ENCODE measurements around the gene RAD51B.

RAD51B gene

DNA sequence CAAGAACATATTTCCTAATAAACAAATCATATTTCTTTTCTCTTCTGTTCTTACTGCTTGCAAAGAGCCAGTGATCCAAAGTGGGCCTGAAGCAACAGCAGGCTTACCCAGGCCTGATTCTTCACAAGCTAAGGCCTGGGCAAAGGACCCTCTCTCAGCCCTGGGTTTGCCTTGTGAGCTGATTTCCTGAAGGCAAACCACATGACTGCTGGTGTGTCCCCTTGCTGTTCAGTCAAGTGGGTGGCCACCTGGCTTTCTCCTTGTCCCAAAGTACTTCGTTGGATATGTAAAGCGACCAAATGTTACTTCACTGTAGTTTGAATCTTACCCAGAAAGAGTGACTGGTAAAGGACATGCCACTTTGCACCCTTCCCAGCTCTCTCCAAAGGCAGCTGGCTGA, 580.4 kb downstream of the RAD51B start:
- no peak for DNase-seq

DNA sequence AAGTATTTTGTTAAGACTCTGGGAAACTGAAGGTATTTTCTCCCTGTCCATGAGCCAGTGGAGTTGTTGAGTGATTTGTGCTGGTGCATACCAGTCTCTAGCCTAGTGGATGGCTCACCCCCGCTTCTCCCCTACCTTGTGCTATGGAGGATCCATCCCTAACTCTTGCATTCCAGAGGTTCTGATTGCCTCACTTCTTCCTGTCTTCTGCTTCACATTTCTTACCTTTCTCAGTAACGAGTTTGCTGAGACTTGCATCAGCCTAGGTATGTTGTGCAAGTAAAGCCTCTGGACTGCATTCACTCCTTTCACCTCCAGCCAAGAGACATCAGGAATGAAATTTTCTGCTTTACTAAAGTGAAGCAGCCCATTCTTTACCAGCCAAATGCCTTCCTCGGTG, 581.7 kb downstream of the RAD51B start:
- DNase-seq: no peak

DNA sequence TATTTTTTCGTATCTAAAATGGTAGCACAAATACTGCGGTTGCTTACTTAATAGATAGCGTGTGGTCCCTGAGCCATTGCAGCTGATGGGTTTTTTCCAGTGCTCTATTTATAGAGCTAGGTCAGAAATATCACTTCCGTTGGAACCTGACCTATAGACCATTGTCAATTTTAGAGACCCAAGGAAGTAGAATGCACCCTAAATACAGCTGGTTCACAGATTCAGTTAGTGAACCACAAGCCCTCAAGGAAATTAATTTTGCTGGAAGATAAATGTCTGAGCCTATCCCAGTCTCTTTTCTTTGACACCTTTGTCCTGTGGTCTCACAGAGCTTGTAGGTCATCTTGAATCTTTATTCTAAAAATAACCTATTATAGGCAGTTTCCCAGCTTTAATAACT, 582.3 kb downstream of the RAD51B start:
- no peak for DNase-seq

DNA sequence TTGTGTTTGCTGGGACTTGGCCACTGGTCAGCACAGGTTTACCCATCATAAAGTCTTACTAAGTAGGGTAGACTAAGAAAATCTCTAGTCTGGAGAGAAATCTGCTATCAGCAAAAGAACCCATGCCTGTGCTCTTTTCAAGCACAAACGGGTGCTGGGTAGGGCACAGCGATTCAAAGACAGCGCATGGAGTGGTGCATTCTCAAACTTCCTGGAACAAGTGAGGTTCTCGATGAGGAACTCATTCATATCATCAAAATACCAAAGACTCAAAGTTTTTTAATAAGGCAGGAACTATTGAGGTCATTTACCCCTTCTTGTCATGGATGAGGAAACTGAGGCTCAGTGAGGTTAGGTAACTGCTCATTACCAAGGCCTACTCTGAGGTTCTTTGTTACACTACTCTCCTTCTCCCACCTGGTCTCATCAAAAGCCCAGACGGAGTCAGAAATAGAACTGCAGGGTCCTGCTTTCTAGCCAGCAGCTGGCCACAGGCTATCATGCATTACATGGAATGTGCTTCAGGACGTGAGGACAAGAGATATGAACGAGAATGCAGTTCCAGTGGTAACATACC, 583.0 kb downstream of the RAD51B start:
- no peak for DNase-seq

DNA sequence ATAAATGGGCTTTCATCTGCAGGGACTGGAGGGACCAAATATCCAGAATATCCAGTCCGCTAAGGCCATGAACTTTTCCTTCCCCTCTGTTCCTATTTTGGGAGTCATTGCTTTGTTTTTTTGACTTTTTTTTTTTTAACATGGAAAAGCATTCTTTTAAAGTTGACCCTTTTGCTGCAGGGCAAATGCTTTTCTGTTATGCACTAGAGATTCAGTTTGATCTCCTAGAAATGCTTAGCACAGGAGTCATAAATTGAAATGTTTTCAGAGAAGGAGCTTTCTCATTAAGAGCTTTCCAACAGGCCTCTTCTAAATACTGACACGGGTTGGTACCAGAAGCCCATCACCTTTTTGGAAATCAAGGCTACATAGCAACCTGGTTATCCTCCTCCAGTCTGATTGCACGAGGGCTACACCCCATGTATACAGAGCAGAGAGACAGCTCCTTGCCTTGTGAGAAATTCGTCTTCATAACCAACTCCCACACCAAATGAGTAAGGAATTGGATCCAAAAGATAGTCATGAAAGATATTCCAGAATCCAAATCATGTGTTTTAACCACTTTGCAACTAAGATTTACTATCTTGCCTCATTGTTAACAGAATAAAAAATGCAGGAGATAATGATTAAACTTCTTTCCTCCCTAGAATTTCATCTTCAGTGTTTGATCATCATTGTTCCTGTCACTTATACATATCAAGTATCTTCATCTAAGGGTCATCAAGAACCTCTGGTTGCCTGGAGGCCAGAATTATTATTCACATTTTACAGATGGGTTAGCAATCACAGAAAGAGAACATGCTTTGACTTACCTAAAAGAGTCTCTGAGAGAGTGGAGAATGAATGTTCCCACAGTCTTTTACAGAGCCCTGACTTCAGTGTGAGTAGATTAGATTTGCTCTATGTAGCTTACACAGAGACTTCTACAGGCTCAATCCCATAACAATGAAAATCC, 583.9 kb downstream of the RAD51B start:
- DNase-seq: peak; percentile 61

DNA sequence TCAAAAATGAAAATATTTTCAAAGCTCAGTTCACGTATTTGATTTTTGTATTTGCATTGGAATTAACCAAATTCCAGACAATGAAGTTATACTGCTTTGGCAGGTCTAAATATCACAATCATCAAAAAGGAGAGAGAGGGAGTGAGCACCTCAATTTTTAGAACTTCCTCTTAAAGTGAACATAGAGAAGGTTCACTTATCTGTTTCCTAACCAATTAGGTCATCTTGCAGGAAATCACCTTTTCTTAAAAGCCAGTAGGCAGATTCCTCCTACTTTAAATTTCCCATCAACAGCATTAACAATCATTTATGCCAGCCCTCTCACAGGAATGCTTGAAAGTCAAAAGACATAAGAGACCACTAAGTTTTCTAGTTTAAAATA, 584.6 kb downstream of the RAD51B start:
- no peak for DNase-seq

DNA sequence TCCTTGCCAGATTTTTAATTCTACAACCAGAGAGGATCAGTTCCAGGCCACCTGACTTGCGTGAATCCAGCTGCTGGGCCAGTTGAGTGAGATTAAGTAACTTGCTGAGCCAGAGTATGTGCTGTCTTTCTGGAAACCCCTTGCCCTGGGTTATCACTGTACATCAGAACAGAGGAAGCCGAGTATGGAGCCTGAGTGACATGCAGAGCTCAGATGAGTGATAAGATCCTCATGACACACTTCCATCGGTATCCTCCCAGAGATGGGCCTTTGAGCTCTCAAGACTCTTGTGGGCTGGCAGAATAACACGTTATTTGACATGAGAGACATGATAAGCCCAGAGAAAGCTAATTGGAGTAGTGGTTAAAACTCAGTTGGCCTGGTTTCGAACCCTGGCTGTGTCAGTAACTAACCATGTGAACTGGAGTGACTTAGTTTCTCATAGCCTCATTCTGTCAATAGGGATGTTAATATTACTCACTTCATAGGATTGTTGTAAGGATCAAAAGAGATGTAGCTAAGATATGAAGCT, 585.1 kb downstream of the RAD51B start:
- DNase-seq: peak; percentile 33

DNA sequence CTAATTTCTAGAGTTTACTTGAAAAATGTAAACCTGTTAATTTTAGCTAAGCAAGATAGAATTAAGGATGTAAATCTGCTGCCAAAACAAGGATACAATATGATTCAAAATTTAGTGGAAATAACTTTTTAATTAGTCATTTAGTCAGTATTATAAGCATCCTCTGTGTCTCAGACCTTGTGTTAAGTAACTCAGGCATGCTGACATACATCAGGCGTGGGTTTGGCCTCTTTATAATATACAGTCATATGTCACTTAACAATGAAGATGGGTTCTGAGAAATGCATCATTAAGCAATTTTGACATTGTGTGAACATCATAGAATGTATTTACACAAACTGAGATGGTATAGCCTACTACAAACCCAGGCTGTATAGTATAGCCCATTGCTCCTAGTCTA, 586.4 kb downstream of the RAD51B start:
- peak; percentile 73 for DNase-seq

DNA sequence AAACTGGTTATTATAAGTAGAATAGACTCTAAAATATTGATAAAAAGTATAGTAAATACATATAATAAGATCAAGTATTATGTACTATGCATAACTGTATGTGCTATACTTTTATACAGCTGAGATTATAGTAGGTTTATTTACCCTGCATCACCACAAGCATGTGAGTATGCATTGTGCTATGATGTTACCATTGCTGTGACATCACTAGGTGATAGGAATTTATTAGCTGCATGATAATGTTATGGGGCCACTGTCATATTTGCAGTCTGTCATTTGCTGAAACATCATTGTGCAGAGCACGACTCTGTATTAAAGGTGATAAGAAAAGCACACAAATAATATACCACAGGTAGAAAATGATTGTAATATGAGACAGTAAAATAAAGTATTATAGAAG, 587.7 kb downstream of the RAD51B start:
- no peak for DNase-seq

DNA sequence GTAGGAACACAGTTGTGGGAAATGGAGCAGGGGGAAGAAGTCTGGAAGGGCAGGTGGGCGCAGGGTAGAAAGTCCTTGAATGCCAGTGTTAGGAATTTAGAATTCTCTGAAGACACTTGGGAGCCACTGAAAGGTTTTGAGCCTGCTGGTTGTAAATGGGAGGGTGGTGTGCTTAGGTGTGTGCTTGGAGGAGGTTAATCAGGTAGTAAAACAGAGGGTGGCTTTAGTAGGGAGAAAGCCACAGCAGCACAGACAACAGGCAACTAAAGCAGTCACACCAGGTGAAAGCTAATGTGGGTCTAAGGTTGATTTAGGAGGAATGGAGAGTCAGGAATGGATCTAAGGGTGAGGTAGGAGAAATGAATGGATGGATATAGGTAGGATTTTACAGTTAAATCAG, 588.2 kb downstream of the RAD51B start:
- DNase-seq: no peak

DNA sequence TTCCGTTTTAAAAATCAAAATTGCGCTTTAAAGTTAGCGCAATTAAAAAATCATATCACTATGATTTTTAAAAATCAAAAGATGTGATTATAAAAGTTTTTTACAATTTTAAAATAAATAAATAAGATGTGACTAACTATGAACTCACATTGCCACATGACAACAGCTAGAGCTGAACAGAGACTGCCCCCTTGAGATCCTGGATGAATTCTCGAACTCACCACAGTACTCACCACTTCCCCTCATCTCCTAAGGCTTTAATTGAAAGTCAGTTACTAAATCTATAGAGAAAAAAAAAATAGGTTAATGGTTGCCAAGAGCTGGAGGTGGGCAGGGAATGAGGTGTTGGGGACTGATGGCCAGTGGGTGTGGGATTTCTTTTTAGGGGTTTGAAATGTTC, 589.1 kb downstream of the RAD51B start:
- peak; percentile 43 for DNase-seq

DNA sequence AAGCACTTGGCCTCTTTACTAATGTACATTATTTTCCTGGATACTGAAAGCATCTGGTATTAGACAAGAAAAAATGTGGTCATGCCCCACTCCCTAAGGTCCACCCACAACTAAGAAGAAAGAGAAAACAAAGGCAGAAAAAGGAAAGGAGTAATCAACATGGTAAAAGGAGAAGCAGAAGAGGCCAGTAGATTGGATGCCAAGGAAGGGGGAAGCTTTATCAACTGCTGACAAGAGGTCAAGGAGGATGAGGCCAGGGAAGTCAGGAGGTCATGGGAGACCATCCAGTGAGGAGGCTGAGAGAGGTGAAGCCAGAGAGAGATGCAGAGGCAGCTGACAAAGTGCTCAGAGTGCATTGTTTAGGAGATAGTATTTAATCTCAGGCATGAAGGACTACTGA, 589.8 kb downstream of the RAD51B start:
- no peak for DNase-seq

DNA sequence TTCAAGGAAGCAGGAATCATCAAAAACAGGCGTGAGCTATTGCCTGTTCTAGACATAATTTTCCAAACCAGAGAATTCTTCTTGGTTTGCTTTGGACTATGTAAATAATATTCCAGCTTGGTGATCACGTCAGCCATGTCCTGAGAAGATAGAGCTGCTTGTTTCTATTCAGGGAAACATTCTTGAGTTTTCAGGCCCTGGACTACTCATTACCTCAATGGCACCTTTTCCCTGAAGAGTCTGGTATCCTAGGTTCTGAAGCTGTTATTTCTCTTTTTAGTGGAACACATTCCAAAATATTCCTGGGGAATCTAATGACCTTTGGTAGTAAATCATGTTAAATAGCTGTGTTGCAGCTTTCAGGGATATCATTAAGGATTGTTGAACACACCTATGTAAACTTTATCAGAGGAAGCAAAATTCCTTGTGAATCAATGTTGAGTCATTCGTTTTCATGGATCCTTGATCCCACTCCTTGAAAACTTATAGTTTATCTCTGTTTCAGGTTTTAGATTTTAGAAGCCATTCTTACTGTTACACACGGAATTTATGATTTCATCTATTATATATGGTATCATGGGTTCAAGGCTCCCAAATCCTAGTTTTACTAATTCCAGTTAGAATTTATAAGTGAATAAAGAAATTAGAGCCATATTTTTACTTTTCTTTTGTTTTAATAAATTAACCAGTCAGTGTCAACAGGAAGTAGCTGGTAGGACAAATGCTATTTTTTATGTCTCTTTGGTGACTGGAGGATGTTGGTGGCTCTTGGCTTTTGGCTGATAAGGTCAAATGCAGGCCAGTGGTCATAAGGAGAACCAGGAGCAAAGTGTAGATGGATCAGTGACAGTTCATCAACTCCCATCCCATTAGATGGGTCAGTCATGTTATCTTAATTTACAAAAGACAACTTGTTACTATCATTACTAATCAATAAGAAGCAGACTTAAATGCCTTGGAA, 593.2 kb downstream of the RAD51B start:
- DNase-seq: no peak

DNA sequence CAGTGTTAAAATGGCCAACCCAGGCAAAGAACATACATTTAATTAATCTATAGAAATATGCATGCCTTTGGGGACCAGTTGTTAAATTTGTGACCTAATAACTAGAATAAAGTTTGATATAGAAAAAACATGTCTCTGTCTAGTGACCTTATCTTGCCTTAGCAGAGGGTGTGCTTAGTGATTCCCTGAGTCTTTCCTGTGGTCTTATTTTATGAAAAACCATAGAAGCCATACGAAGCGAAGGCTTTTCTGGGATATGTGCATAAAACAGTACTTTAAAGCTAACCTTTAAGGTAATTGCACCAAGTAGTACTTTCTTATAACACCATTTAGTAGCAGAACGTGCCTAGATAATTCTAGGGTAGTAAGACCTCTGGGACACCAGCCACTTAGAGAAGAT, 593.9 kb downstream of the RAD51B start:
- no peak for DNase-seq

DNA sequence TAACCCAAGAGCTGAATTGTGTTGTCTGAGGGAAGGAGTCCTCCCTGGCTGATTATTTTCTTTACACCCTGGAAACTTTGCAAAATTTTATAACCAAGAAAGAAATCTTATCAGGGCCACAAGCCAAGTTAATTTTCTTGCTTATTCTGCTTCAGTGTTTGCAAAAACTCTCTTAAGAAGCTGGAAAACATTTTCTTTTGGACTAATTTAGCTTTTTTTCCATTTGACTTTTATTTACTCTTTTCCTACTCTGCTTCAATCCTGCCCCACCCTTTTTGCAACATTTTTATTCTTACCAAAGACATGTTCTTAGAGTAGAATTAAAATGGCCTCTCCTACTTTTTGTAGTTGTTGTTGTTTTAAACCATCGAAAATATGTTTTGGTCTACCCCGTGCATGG, 594.5 kb downstream of the RAD51B start:
- DNase-seq: no peak

DNA sequence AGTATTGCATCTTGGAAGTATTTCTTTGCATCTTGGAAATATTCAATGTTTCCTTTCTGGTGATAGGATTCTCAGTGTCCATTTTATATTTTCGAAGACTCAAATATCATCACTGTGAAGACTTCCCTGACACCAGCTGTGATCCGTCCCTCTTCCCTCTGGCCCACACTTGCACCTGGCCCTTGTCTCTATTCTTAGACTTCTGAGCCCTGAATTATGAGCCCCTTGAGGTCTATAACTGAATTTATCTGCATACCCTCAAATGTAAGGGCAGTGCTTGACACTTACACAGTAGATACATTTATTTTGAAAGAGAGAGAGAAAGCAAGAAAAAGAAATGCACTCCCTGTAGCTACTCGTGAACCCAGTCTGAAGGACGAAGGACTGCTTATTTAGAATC, 596.6 kb downstream of the RAD51B start:
- no peak for DNase-seq

DNA sequence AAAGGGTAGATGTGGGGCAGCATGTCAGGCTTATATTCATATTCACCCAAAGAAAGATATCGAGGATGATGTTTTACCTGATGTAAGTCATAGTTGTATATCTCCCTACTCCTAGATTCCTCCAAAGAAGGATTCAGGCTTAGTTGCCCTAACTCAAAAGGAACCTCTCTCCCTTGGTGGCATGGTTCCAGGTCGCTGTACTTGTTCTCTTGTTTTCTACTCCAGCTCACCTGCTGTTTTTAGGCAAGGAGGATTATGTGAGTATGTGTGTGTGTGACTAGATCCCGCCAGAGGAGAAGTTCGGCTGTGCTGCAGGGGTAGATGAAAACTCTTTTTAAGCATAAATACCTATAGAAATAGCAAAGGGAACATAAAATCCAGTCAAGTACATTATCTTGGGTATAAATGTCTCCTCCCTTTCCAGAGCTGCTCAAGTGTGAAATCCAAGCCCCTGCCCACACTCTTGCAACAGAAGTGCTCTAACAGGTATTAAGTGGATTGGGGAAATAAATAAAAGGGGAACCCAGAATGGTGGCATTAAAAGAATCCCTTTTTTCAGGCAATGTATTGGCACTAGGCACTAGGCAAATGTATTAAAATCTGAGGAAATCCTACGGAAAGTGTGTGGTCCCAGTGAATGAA, 597.6 kb downstream of the RAD51B start:
- no peak for DNase-seq

DNA sequence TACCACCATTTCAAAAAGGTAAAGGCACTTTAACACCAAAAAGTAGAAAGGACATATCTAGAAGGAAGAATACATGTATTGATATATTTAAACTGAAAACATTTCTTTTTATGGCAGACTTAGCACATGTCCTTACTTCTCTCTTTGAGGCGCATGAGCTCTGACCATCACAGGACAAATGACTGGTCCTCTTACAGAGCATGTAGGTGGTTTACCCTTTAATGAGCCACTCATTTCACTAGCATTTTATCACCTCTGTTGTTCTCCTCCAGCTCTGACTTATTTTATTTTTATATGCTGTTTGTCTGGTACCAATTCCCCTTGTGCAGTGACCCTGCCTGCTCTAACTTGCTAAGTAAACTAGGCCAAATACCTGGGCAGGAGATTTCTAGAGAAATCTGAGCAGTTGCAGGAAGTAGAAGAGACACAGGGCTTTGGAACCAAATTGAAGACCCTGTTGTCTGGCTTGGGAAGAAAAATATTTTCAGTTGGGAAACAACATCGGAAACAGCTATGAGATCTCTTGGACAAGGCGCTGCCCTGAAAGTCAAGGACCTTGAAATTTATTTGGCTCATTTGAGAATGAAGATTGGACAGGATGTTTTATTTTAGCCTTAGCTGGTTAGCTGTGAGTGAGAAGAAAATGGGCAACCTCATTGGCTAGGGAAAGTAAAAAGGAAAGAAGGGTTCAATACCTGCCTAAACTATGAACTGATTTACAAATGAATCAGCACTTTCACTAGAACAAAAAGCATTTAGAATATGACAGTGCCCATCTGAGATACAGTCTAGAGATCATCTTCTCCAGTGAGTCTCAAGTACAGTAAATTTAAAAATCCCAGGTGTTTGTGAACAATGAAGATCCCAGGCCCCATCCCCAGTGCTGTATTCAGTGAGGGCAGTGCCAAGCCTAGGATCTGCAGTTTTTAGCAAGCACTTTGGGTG, 598.9 kb downstream of the RAD51B start:
- no peak for DNase-seq

DNA sequence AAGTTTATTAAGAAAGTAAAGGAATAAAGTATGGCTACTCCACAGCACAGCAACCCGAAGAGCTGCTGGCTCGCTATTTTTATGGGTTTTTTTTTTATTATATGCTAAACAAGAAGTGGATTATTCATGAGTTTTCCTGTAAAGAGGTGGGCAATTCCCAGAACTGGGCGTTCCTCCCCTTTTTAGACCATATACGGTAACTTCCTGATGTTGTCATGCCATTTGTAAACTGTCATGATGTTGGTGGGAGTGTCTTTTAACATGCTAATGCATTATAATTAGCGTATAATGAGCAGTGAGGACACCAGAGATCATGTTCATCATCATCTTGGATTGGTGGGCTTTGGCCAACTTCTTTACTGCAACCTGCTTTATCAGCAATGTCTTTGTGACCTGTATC, 600.8 kb downstream of the RAD51B start:
- DNase-seq: no peak

DNA sequence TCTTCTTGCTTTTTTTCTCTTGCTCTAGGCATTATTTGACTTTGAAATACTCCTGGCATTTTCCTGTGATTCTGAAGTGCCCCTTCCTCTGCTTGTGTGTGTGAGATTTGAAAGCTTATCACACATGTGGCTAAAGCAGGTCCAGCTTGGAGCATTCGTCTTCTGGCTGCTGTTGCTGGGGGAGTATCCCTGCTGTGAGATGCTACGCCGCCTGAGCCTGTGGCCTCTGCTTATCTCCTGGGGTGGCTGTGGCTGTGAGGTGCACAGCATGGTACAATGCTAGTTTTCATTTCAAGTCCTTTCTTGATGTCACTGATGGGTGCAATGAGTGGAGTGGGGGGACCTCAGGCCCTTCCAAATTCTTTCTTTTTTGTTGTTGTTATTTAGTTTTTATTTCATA, 601.5 kb downstream of the RAD51B start:
- DNase-seq: no peak

DNA sequence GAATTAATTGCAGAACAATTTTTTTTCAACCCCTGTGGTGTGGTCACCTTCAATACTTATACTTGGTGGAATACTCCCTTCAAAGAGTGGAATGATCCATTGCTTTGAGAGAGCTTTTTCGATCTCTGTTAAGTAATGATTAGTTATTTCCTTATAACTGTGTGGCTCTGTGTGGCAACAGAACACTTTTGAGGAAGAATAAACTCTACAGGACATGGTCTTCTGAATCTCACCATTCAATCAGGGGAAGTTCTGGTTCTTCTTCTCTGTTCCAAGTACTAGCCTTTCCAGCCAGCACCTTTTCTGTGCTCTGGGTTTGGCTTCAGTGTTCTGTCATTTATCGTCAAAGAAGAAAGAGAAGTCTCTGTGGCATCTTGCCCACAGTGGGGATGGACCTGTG, 604.1 kb downstream of the RAD51B start:
- DNase-seq: no peak
